Measurements from ENCODE around the gene ARPC1B. TPM values are rescaled to one million over a fixed set of nuclear protein-coding genes. Genes with fewer than 3 reads are reported as not detected.
"Not testable (repeated sequence)": the region's sequence is repeated elsewhere in the genome, so short reads cannot be mapped to it uniquely, and the experiment has no call there.

Gene ARPC1B
- 205 TPM for total RNA-seq
- polyA plus RNA-seq = 100 to 1,000 TPM; 602 to 898 (median 659) TPM

- Histone ChIP-seq H3K27ac (ENCODE audit: insufficient read depth, low read length, poor library complexity, severe bottlenecking) (peak within 1 kb of the TSS; percentile 99), H3K36me3 (ENCODE audit: control insufficient read depth, insufficient read depth, low read length) (peaks cover 7% of the 10 kb centered on the region), H3K27me3 (ENCODE audit: control insufficient read depth, insufficient read depth, low read length) (no peaks in the 10 kb centered on the region), H3K4me1 (ENCODE audit: control insufficient read depth, insufficient read depth, low read length, poor library complexity, severe bottlenecking) (peaks cover 45% of the 10 kb centered on the region), H3K4me3 (ENCODE audit: low read depth, low read length) (peak within 1 kb of the TSS; percentile 48), H3K9me3 (ENCODE audit: control insufficient read depth in 2 of 2, low read length in 2 of 2) (no peaks in the 10 kb centered on the region)
- Mint-ChIP-seq H3K9me3 (no peaks in the 10 kb centered on the region), H3K4me3 (peak within 1 kb of the TSS; percentile 83 to 94 (median 88)), H3K4me1 (peaks cover 0 to 36% (median 21%) of the 10 kb centered on the region in 4 donors), H3K27me3 (peaks cover 4% of the 10 kb centered on the region), H3K36me3 (peaks cover 4% of the 10 kb centered on the region), H3K27ac (peak within 1 kb of the TSS; percentile 36 to 92 (median 66))
- DNase-seq (peak; percentile 80 to 94 (median 82)), ATAC-seq (ENCODE audit: low read depth in 2 of 2) (peak; percentile 76 to 78)
Observed at GRCh38 chr7:99374111-99375064, at the start of gene ARPC1B. ARPC1B (plus strand) TSS chr7:99374730; CDS start chr7:99385715, 10,985 bp downstream.

- DNase-seq (no peak), ATAC-seq (ENCODE audit: low read depth in 2 of 2) (no peak)
- Histone ChIP-seq H3K4me1 (ENCODE audit: control insufficient read depth, insufficient read depth, low read length, poor library complexity, severe bottlenecking) (peaks cover 43% of the 10 kb centered on the region), H3K36me3 (ENCODE audit: control insufficient read depth, insufficient read depth, low read length) (no peaks in the 10 kb centered on the region), H3K27me3 (ENCODE audit: control insufficient read depth, insufficient read depth, low read length) (no peaks in the 10 kb centered on the region), H3K27ac (ENCODE audit: insufficient read depth, low read length, poor library complexity, severe bottlenecking) (peak overlapping the region; percentile 83), H3K4me3 (ENCODE audit: low read depth, low read length) (peak overlapping the region; percentile 87), H3K9me3 (ENCODE audit: control insufficient read depth in 2 of 2, low read length in 2 of 2) (no peaks in the 10 kb centered on the region)
- Mint-ChIP-seq H3K9me3 (no peaks in the 10 kb centered on the region), H3K27ac (peak overlapping the region; percentile 52 to 95 (median 88)), H3K4me3 (peak overlapping the region; percentile 86 to 97 (median 92)), H3K27me3 (no peaks in the 10 kb centered on the region), H3K4me1 (peaks cover 20 to 50% (median 27%) of the 10 kb centered on the region in 4 donors), H3K36me3 (peaks cover 5% of the 10 kb centered on the region)
Observed at GRCh38 chr7:99325001-99325493, 49.5 kb upstream of the ARPC1B start.

- Mint-ChIP-seq H3K27me3 (no peaks in the 10 kb centered on the region), H3K36me3 (peaks cover 5% of the 10 kb centered on the region), H3K4me3 (peak within 1 kb of the TSS; percentile 86 to 97 (median 92)), H3K4me1 (peaks cover 27 to 57% (median 33%) of the 10 kb centered on the region in 4 donors), H3K27ac (peak within 1 kb of the TSS; percentile 87 to 95 (median 88)), H3K9me3 (no peaks in the 10 kb centered on the region)
- Histone ChIP-seq H3K4me1 (ENCODE audit: control insufficient read depth, insufficient read depth, low read length, poor library complexity, severe bottlenecking) (peaks cover 46% of the 10 kb centered on the region), H3K9me3 (ENCODE audit: control insufficient read depth in 2 of 2, low read length in 2 of 2) (no peaks in the 10 kb centered on the region), H3K36me3 (ENCODE audit: control insufficient read depth, insufficient read depth, low read length) (no peaks in the 10 kb centered on the region), H3K27ac (ENCODE audit: insufficient read depth, low read length, poor library complexity, severe bottlenecking) (peak within 1 kb of the TSS; percentile 83), H3K4me3 (ENCODE audit: low read depth, low read length) (peak within 1 kb of the TSS; percentile 87), H3K27me3 (ENCODE audit: control insufficient read depth, insufficient read depth, low read length) (no peaks in the 10 kb centered on the region)
- DNase-seq (peak; percentile 88 to 93 (median 93)), ATAC-seq (ENCODE audit: low read depth in 2 of 2) (peak; percentile 92 to 95)
Observed at GRCh38 chr7:99325592-99326407, 48.7 kb upstream of the ARPC1B start, which contains the start of gene ARPC1A. ARPC1A (plus strand) TSS chr7:99325898; CDS start chr7:99333354, 7,456 bp downstream.

GRCh38 chr7:99326408-99326782 is 48.1 kb upstream of the ARPC1B start:
- H3K4me3 Mint-ChIP-seq = peak overlapping the region; percentile 86 to 97 (median 92)
- H3K36me3 Mint-ChIP-seq = peaks cover 5% of the 10 kb centered on the region
- no peak for ATAC-seq (ENCODE audit: low read depth in 2 of 2)
- H3K9me3 ChIP-seq (ENCODE audit: control insufficient read depth in 2 of 2, low read length in 2 of 2) = no peaks in the 10 kb centered on the region
- no peak for DNase-seq
- no peaks in the 10 kb centered on the region for H3K36me3 ChIP-seq (ENCODE audit: control insufficient read depth, insufficient read depth, low read length)
- H3K27me3 Mint-ChIP-seq = no peaks in the 10 kb centered on the region
- no peaks in the 10 kb centered on the region for H3K9me3 Mint-ChIP-seq
- peak overlapping the region; percentile 83 for H3K27ac ChIP-seq (ENCODE audit: insufficient read depth, low read length, poor library complexity, severe bottlenecking)
- H3K4me1 Mint-ChIP-seq = peaks cover 27 to 63% (median 36%) of the 10 kb centered on the region in 4 donors
- H3K4me3 ChIP-seq (ENCODE audit: low read depth, low read length) = peak overlapping the region; percentile 87
- no peaks in the 10 kb centered on the region for H3K27me3 ChIP-seq (ENCODE audit: control insufficient read depth, insufficient read depth, low read length)
- H3K27ac Mint-ChIP-seq = peak overlapping the region; percentile 87 to 95 (median 88)
- peaks cover 46% of the 10 kb centered on the region for H3K4me1 ChIP-seq (ENCODE audit: control insufficient read depth, insufficient read depth, low read length, poor library complexity, severe bottlenecking)

GRCh38 chr7:99330314-99330961 is 44.1 kb upstream of the ARPC1B start:
- peak in 1 of 3 donors; percentile 70 for DNase-seq
- not testable (repeated sequence) for H3K9me3 Mint-ChIP-seq; H3K9me3 ChIP-seq (ENCODE audit: control insufficient read depth in 2 of 2, low read length in 2 of 2); H3K4me3 ChIP-seq (ENCODE audit: low read depth, low read length); H3K27ac ChIP-seq (ENCODE audit: insufficient read depth, low read length, poor library complexity, severe bottlenecking); H3K27me3 ChIP-seq (ENCODE audit: control insufficient read depth, insufficient read depth, low read length); H3K27me3 Mint-ChIP-seq; ATAC-seq (ENCODE audit: low read depth in 2 of 2)
- Mint-ChIP-seq H3K36me3 (peaks cover 15% of the 10 kb centered on the region), H3K27ac (peak overlapping the region in 2 of 3 donors; percentile 3 to 75), H3K4me1 (peaks cover 32 to 66% (median 45%) of the 10 kb centered on the region in 4 donors), H3K4me3 (peak overlapping the region; percentile 16 to 84 (median 76))
- H3K36me3 ChIP-seq (ENCODE audit: control insufficient read depth, insufficient read depth, low read length) = peaks cover 19% of the 10 kb centered on the region
- H3K4me1 ChIP-seq (ENCODE audit: control insufficient read depth, insufficient read depth, low read length, poor library complexity, severe bottlenecking) = peaks cover 40% of the 10 kb centered on the region

GRCh38 chr7:99331002-99331401 is 43.5 kb upstream of the ARPC1B start:
- H3K4me3 ChIP-seq (ENCODE audit: low read depth, low read length) = no peak overlapping the region
- peak overlapping the region in 1 of 4 donors; percentile 82 for H3K4me3 Mint-ChIP-seq
- peak overlapping the region in 1 of 3 donors; percentile 3 for H3K27ac Mint-ChIP-seq
- no peaks in the 10 kb centered on the region for H3K27me3 ChIP-seq (ENCODE audit: control insufficient read depth, insufficient read depth, low read length)
- DNase-seq (no peak), ATAC-seq (ENCODE audit: low read depth in 2 of 2) (no peak)
- peaks cover 15% of the 10 kb centered on the region for H3K36me3 Mint-ChIP-seq
- H3K9me3 Mint-ChIP-seq = no peaks in the 10 kb centered on the region
- H3K4me1 Mint-ChIP-seq = peaks cover 32 to 65% (median 45%) of the 10 kb centered on the region in 4 donors
- H3K27ac ChIP-seq (ENCODE audit: insufficient read depth, low read length, poor library complexity, severe bottlenecking) = no peak overlapping the region
- no peaks in the 10 kb centered on the region for H3K27me3 Mint-ChIP-seq
- H3K9me3 ChIP-seq (ENCODE audit: control insufficient read depth in 2 of 2, low read length in 2 of 2) = no peaks in the 10 kb centered on the region
- peaks cover 38% of the 10 kb centered on the region for H3K4me1 ChIP-seq (ENCODE audit: control insufficient read depth, insufficient read depth, low read length, poor library complexity, severe bottlenecking)
- peaks cover 23% of the 10 kb centered on the region for H3K36me3 ChIP-seq (ENCODE audit: control insufficient read depth, insufficient read depth, low read length)

GRCh38 chr7:99339595-99339994 is 34.9 kb upstream of the ARPC1B start:
- ATAC-seq (ENCODE audit: low read depth in 2 of 2) (no peak), DNase-seq (no peak)
- H3K27me3 Mint-ChIP-seq = no peaks in the 10 kb centered on the region
- Histone ChIP-seq H3K4me1 (ENCODE audit: control insufficient read depth, insufficient read depth, low read length, poor library complexity, severe bottlenecking) (no peaks in the 10 kb centered on the region), H3K27ac (ENCODE audit: insufficient read depth, low read length, poor library complexity, severe bottlenecking) (no peak overlapping the region), H3K36me3 (ENCODE audit: control insufficient read depth, insufficient read depth, low read length) (peaks cover 84% of the 10 kb centered on the region), H3K27me3 (ENCODE audit: control insufficient read depth, insufficient read depth, low read length) (no peaks in the 10 kb centered on the region), H3K4me3 (ENCODE audit: low read depth, low read length) (no peak overlapping the region), H3K9me3 (ENCODE audit: control insufficient read depth in 2 of 2, low read length in 2 of 2) (no peaks in the 10 kb centered on the region)
- no peak overlapping the region for H3K27ac Mint-ChIP-seq
- H3K36me3 Mint-ChIP-seq = peaks cover 45% of the 10 kb centered on the region
- peaks cover 0 to 12% (median 8%) of the 10 kb centered on the region in 4 donors for H3K4me1 Mint-ChIP-seq
- no peaks in the 10 kb centered on the region for H3K9me3 Mint-ChIP-seq
- no peak overlapping the region for H3K4me3 Mint-ChIP-seq
